Anterior cingulate cortex (tissue), 58 donors: Measurements from ENCODE around the gene NDUFA8.

Experiments used
- DNase-seq, 58 donors: peaks; one replicate each; lab custom pipeline; 2025; lab: John Stamatoyannopoulos, UW

The NDUFA8 gene

DNA sequence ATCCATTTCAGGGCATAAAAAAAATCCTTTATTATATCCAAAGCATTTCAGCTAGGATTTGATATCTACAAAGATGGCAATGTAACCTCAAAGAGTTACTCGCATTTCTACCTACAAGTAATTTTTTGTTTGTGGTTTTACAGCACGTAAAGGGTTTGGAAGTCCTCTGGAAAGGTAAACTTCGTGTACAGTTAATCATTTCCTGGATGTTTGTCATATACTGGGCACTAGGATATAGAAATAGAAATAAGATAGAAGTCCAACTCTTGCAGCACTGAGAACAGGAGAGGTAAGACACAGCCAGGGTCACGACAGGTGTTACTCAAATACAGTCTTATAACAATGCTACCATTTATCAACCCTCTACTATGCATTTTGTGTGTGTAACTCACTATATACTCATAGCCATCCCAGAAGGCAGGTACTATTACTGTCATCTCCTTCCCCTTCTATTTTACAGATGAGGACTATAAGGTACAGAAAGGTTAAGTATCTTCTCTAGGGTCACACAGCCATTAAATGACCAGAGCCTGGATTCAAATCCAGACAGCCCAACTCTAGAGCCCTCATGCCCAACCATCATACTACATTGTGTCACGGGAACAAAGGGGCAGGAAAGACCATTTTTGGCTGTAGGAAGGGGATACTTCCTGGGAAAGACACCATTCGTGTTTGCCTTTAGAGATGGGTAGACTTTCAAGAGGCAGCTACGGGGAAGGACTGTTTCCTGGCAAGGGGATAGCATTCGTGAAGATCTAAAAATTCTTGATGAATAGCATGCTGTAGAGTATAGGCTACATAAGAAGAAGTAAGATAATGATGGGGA is 19.0 kb downstream of the NDUFA8 start:
- no peak for DNase-seq

DNA sequence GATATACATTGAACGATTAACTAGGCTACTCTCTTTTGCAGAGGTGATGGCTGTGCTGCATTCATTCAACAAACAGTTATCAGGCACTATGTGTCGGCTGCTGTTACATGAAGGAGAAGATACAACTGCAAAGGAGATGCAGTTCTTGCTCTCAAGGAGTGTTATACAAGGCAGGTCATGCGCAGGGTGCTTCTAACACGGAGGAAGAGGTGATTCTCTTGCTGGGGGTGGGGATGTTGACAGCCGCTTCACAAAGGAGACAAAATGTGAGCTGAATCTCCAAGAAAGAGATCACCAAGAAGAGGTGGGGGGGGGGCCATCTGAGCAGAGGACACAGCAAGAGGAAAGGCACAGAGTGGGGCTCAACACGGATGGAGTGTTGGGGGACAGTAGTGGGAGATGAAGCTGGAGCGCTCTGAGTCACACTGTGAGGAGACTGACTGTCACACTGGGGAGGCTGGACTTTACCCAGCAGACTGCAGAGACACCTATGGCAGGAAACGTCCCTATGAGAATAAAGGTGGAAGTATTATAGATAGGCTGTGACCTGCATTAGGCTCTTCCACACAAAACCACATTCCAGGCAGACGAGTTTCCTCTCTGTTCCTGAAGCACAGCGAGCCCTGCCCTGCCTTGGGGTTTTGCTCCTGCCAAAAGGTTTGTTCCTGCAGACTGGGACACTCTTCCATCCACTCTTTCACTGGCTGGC is 20.9 kb downstream of the NDUFA8 start:
- no peak for DNase-seq

DNA sequence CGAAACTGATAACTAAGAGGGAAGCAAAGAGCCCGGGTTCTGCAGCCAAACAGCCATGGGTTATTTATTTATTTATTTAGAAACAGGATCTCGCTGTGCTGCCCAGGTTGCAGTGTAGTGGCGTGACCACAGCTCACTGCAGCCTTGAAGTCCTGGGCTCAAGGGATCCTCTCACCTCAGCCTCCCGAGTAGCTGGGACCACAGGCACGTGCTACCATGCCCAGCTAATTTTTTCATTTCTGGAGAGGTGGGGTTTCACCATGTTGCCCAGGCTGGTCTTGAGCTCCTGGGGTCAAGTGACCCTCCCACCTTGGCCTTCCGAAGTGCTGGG is 24.1 kb downstream of the NDUFA8 start:
- DNase-seq: no peak

DNA sequence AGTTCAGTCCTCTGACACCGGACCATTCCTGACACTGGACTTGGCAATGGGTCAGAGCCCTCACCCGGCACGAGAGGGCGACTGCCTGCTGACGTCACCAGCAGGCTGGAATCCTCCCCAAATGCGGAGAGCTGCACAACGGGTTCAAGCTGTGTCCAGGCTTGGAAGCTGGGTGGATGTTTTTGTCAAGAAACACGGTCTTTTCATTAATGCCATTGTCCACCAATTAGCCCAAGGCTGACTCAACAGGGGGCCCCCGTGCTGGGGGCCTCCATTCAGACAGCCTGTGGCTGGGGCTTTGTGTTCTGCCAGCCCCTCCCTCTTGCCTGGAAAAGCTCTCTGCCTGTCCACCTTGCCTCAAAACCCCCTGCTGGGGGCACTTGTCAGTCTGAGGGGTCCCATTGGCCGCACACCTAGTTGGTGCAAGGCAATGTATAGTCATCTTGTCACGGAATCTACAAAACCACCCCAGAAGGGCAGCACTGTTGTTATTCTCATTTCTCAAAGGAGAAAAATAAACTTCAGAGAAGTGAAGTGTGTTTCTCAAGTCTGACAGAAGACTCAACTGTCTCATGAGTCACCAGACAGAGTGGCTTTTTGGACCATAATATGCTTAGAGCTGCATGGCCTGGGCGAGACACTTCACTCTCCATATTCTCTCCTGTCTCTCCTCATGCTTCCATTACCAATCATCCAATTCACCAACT is 24.6 kb downstream of the NDUFA8 start:
- DNase-seq: peak in 4 of 58 donors; percentile 23 to 56 (median 36)

DNA sequence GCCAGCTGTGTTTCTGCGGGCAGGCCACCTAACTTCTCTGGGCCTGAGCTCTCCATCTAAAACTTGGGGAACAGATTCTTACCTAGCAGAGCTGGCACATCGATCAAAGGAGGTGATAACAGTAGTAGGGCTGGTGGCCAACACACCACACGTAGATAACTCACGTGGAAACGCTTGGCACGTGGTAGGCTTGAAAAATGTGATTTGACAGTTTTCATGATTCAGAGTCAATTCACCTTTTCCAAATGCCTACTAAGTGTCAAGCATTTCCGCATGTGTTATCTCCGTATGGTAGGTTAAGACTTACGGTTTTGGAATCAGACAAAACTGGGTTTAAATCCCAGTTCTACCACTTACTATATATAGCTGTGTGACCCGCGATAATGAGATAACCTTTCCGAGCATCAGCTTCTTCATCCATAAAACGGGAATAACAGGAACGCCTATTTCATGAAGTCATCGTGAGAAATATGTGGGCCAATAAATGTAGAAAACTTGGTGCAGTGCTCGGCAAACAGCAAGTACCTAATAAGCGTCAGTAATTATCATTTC is 25.5 kb downstream of the NDUFA8 start:
- DNase-seq: no peak

DNA sequence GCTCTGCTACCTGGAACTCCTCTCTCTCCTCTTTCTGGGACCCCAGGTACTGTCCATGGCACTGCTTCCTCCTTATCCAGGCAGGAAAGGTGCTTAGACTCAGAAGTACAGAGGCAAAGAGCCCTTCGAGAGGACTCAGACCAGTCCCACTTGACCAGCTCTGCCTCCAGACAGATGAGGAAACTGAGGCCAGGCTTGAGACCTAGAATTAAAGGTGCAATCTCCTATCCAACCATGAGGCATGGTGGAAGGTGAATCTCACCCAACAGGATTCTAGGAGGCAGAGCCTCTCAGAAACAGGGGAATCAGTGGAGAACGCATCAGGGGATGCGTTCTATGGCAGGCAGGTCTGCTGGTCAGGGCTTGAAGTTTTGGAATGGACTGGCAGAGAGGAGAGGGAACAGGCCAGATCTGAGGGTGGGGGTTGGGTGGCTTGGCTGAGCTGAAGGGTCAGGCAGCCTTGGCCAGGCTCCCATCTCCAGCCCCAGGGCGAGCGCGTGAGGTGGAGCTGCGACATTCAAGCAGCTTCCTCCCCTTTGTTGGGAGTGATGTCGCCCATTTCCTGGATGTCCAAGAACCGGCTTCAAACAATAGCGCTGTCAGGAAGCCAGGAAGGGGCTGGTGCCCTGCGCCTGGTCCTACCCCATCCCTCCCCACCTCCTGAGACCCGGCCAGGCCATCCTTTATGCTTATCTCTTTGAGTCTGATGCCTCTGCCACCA is 26.2 kb downstream of the NDUFA8 start:
- DNase-seq: no peak

DNA sequence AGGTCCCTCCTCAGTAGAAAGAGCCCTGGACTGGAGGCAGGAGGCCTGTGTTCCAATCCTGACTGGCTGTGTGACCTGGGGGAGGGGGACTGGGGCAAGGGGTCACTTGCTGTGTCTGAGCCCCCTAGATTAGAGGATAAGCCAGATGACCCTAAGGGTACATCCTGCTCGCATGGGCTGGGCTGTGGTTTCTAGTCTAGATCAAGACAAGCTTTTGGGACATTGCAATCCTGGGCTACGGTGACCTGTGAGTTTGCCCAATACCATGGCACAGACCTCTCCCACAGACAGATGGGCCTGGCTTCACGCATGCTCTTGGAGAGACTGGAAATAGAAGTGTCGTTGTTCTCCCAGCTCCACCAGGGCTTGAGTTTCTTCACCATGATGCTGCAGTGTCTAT is 27.0 kb downstream of the NDUFA8 start:
- DNase-seq: no peak

DNA sequence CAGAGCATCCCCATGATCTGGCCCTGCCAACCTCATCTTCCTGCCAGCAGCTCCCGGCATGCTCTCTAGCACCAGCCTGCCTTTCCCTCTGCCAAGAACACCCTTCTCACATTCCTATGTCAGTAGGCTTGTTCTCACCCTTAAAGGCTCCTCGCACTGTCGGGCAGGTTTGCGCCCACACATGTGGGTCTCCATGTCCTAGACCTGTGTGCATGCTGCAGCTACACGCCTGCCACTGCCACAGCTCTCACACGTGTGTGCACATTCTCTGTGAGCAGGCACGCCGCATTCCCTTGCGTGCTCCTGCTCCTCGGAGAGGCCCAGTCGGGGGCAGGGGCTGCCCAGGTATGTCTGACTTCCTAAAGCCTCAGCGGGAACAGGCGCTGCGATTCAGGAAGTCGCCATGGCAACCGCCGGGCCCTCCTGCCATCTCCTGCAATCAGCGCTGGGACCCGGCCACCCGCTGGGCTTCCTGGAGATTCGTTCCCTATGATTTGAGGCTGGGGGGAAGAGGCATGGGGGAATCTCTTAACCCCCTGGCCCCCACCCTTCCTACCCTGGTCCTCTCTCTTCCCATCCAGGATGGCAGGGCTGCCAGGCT is 28.1 kb downstream of the NDUFA8 start:
- DNase-seq: peak in 19 of 58 donors; percentile 14 to 58 (median 34)

DNA sequence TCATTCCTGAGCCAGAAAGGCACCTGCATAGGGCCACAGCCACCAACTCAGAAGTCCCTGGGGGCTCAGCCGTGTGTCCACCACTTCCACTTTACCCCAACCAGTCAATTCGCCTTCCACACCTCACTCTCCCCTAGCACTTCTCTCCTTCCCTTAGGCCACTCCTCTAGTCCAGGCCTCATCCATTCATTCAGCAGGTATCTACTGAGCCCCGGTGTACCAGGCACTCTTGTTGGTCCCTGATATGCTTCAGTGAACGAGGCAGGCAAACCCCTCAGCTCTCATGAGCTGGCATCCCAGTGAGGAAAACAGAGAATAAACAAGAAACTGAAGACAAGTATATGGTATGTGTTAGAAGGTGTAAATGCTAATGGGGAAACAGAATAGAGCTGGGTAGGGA is 28.7 kb downstream of the NDUFA8 start:
- no peak for DNase-seq

DNA sequence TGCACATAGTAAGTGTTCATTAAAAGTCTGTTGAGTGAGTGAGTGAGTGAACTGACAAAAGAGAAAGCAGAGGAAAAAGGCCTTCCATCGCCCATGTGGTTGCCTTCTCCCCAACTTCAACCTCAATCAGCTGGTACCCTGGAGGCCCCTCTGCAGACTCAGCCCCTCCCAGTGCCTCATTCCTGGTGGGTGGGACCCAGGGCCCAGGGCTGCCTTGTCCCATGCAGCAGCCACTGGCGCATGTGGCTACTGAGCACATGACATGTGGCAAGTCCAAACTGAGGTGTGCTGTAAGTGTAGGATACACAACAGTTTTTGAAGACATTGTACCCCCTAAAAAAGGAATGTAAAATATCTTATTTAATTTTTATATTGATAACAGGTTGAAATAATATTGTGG is 29.6 kb downstream of the NDUFA8 start:
- DNase-seq: no peak

DNA sequence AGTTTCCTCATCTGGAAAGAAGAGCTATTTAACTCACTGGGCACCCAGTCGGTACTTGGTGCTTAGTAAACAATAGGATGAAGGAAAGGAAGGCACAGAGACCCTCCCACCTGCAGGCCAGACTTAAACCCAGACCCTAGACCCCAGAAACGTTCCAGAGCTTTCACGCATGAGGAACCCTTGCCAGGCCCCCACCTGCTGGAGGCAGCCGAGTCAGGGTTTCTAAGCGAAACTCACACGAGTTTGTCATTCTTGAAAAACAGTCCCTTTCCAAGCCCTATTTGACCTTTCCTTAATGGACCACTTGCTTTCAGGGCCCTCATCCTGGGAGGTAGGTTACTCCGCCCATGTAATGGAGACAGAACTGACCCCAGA is 30.6 kb downstream of the NDUFA8 start:
- no peak for DNase-seq

DNA sequence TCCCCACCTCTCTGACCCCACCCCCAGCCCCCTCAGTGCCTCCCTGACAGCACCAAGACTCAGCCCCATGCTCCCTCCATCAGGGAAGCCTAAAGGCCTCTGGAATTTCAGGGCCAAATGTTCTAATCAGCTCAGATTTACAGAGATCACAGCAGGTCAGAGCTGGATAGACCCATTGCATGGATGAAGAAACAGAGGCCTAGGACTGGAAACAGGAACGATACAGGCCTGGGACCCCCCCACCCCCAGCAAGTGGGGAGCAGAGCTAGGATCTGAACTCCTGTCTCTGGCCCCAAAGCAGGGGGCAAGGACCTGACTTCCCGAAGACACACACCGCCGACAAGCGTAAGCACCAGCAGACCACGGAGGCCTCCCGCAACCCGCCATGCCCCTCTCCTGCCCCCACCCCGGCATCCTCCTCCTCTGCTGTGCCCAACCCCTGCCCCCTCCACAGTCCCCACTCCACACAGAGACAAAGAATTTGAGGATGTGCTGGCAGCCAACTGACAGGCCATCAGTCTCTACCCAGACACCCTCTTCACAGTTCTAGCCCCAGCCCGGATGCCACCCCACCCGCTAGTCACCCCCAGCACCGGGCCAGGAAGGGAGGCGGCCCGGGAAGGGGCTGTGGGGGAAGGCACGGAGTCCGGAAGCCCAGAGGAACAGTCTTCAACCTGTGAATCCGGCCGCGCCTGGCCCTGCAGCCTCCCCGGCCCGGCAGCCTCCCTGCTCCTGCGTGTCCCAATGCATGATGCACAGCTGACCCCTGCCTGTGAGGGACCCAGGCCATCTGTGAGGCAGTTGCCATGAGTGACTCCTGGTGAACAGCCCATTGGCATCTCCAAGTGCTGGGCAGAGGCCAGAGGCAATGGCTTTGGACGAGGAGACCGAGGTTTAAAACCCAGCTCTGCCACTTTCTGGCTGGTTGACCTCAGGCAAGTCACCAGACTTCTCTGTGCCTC is 31.3 kb downstream of the NDUFA8 start:
- DNase-seq: no peak

DNA sequence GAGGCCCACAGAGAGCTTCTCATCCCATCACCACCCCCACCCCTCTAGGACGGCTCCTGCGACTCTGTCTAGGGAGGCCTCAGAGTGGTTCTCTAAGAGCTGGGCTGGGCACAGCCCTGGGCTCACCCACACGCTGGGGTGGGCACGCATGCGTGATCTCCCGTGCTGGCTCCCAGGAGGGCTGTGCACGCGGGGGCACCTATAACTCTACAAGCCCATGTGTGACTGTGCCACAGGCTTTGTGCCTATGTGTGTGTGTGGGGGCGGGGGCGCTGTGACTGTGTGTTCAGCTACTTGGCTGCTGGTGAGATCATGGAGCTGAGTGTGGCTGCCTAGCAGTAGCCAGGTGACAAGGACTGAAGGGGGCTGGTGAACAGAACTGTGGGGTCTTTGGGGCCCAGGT is 32.2 kb downstream of the NDUFA8 start:
- peak in 40 of 58 donors; percentile 17 to 88 (median 58) for DNase-seq

DNA sequence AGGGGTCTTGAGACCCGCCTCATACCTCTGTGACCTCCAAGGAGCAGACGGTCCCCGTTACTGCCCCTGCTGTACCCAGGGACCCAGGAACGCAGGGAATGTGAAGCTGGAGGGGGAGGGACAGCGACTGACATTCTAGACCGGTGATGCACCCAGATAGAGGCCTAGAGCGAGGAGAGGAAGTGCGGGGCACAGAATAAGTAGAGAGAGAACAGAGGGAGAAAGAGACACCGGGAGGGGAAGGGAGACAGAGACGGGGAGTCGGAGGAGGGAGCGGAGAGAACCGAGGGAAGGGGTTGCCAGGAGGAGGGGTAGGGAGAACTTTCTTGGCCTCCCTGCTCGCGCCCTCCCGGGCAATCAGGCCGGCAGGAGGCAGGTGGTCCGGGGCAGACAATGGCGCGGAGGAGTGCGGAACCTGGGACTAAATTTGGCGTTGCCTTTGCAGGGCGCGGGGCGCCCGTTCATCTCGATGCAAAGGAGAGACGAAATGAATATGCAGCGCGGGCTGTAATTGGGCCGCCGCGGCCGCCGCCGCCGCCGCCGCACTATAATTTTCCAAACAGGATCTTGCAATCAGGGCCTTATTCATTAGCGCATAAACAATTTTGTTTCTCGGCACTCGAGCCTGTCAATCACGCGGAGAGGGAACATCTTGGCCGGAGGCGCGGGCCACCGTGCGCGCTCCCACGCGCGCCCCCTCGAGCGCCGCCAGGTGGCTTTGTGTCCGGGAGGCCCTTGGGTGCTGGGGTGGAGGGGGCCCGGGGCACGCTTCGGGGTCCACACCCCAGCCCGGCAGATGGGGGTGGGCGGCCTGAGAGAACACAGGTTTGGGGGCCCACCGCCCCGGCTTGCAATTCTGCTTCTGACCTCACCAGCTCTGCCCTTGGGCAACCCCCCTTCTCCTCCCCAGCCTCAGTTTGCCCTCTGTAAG is 33.0 kb downstream of the NDUFA8 start:
- peak in 24 of 58 donors; percentile 20 to 57 (median 36) for DNase-seq

DNA sequence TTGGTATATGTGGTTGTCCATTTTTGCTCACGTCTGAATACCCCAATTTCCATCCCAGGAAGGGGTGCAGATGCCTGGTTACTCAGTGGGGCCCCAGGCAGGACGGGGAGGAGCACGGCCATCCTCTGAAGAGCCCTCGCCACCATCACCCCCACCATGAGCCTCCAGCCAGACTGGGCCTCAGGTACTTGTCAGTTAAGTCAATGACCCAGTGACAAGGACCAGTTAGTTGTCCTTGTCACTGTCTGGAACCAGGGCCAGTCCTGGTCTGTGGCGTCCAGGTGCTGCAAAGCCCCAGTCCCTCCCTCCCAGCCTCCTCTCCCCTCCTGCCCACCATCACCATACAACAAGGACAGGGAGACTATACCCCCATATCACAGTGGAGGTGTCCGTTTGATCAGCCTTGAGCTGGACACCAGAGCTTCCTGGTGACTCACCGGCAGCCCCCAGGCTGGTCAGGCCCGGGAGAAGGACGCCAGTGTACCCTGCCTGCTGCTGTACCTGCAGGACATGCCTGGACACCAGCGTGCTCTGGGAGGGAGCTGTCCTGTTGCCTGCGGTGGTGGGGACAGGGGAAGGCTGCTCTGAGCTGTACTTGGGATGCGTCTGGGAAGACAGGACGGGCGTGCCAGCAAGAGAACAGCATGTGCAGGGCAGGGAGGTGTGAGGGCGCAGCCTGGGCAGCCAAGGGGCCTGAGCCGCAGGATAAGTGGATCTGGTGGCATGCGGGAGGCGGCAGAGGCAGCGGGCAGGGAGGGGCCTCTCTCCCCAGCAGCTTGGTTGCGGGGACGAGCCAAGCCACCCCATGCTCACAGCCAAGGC is 33.9 kb downstream of the NDUFA8 start:
- no peak for DNase-seq

DNA sequence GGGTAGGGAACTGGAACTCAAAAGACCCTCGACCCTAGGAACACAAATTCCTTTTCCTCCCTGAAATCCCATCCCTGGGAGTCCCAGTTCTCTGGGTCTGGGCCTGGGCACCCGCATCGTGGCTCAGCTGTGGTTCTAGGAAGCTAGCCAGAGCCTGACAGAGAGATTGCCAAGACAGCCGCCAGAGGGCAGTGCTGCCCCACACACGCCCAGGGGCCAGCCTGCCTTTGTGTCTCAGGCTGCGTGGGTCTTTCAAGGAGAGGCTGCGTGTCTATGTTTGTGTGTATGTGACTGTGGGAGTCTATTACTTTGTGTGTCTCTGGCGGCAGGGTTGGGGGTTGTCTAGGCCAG is 34.4 kb downstream of the NDUFA8 start:
- DNase-seq: peak; percentile 15 to 94 (median 80)

DNA sequence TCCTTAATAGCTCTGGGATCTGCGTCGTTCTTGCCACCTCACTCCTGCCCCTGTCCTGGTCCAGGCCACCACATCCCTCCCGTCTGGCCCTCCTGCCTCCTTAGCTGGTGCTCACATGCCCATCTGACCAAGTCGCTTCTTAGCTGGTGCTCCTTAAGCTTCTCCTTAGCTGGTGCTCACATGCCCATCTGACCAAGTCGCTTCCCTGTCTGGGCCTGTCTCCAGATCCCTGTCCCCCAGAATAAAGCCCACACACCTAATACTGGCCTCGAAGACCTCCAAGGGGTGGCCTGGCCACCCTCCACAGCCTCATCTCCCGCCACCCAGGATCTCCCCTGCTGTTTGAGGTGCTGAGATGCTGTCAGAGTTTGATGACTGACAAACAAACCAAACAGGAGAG is 35.1 kb downstream of the NDUFA8 start:
- DNase-seq: no peak
